DMS114 treated with DMSO at 0.1 percent for 48 hours (cell line): ENCODE data around the gene SERPINB1.
"Not testable (repeated sequence)": the region's sequence is repeated elsewhere in the genome, so short reads cannot be mapped to it uniquely, and the experiment has no call there.

ENCODE experiments used
- DNase-seq: peaks from one replicate; lab custom pipeline; 2025; ENCODE audit not compliant: unreplicated experiment; lab: John Stamatoyannopoulos, UW

Gene SERPINB1

DNA sequence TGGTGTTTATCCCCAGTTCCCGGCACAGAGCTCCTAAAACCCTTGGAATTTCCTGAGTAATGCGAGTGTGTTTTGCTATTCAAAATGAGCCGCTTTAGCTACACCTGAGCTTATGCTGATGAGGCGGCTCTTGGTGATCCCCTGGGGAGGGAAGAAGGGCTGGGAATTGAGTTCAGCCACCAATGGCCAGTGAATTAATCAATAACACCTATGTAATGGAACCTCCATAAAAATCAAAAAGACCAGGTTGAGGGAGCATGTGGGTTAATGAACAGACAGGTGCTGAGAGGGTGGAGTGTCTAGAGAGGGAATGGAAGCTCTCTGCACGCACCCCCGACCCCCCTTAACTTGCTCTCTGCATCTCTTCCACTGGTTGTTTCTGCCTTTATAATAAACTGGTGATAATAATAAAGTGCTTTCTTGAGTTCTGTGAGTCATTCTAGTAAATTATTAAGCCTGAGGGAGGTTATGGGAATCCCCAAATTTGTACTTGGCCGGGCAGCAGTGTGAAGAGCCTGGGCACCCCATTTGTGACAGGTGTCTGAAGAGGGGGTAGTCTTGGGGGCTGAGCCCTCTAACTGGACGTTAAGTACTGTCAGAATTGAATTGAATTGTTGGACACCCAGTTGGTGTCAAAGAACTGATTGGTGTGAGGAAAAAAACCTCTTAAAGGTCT lies 24.6 kb upstream of the SERPINB1 start:
- no peak for DNase-seq

DNA sequence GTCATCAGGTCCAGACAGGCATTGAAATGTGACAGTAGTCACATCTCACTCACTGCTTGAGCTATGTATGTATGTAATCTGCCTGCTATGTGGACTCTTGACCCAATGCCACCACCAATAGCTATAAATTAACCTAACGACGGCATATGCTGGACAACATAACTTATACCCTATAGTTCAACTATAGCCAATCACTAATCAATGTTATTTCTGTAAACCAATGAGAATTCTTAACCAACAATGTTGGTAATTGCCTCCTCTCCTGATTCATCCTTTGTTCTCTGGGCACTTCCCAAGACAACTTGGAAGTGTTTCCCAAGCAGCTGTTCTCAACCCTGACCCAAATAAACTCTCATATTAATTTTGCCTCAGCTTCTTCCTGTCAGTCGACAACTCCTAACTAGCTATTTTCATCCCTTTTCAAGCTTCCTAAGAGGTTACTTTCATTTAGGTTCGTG lies 24.1 kb upstream of the SERPINB1 start:
- DNase-seq: no peak

DNA sequence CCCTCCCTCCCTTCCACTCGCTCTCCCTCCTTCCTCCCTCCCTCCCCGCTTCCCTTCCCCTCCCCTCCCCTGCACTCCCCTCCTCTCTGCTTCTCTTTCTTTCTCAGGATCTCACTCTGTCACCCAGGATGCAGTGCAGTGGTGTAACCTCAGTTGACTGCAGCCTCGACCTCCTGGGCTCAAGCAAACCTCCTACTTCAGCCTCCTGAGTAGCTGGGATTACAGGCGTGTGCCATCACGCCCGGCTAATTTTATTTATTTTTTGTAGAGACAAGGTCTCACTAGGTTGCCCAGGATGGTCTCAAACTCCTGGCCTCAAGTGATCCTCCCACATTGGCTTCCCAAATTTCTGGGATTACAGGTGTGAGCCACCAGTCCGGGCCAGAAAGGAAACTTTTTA lies 23.6 kb upstream of the SERPINB1 start:
- DNase-seq: no peak

DNA sequence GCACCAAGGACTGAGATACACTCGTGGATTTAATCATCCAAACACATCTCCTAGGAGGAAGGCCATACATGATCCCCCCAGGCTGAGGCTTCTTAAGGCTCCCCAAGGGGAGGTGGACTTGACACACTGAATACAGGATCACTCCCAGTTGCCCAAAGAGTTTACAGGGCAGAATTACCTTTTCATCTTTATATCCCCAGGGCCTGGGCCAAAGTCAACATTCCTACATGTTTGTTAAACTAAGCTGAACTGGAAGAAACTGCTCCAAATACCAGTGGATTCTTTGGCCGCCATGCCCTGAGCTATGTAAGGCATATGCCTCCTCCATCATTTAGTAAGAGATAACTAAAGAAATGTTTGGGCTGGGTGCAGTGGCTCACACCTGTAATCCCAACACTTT lies 22.2 kb upstream of the SERPINB1 start:
- no peak for DNase-seq

DNA sequence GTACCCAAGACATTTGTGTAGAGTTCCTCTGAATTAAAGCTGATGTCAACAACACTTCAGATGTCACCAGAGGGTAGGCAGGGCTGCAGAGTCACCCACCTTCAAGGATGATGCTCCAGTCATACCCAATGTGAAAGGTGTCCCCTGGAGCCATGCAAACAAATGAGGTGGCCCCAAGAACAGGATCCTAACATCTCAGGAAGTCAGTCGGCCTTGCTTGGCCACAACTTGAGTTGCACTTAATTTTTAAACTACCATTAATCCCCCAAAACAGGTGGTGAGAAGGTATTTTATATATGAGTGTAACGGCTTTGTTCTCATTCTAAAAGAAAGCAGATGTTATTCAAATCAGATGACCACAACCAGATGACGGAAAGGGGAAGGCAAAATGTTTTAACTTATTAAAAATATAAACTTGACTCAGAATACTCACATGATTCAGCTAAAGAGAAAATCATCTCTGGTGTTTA lies 21.1 kb upstream of the SERPINB1 start:
- no peak for DNase-seq

DNA sequence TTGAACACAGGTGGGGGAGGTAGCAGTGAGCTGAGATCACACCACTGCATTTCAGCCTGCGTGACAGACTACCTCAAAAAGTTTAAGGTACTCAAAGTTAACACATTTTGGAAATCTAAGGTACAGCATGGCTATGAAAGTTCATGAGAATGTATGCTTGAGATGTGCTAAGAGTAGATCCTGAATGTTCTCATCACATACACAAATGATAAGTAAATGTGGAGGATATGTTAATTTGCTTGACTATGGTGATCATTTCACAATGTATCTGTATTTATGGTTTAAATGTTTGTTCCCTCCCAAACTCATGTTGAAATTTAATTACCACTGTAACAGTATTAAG lies 20.1 kb upstream of the SERPINB1 start:
- no peak for DNase-seq

DNA sequence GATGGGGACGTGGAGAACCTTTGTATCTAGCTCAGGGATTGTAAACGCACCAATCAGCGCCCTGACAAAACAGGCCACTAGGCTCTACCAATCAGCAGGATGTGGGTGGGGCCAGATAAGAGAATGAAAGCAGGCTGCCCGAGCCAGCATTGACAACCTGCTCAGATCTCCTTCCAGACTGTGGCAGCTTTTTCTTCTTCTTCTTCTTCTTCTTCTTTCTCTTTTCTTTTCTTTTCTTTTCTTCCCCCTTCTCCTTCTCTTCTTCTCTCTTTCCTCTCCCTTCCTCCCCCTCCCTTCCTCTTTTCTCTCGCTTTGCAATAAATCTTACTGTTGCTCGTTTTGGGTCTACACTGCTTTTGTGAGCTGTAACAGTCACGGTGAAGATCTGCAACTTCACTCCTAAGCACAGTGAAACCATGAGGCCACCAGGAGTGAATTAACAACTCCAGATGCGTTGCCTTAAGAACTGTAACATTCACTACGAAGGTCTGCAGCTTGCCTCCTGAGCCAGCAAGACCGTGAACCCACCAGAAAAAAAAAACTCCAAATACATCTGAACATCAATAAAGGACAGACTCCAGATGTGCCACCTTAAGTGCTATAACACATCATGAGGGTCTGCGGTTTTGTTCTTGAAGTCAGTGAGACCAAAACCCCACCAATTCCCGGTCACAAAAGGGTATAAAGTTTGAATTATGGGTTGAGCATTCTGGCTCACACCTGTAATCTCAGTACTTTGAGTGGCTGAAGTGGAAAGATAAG lies 19.6 kb upstream of the SERPINB1 start:
- DNase-seq: no peak

DNA sequence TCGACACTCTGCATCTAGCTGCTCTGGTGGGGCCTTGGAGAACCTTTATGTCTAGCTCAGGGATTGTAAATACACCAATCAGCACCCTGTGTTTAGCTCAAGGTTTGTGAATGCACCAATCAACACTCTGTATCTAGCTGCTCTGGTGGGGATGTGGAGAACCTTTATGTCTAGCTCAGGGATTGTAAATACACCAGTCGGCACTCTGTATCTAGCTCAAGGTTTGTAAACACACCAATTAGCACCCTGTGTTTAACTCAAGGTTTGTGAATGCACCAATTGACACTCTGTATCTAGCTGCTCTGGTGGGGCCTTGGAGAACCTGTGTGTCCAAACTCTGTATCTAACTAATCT lies 19.0 kb upstream of the SERPINB1 start:
- not testable (repeated sequence) for DNase-seq

DNA sequence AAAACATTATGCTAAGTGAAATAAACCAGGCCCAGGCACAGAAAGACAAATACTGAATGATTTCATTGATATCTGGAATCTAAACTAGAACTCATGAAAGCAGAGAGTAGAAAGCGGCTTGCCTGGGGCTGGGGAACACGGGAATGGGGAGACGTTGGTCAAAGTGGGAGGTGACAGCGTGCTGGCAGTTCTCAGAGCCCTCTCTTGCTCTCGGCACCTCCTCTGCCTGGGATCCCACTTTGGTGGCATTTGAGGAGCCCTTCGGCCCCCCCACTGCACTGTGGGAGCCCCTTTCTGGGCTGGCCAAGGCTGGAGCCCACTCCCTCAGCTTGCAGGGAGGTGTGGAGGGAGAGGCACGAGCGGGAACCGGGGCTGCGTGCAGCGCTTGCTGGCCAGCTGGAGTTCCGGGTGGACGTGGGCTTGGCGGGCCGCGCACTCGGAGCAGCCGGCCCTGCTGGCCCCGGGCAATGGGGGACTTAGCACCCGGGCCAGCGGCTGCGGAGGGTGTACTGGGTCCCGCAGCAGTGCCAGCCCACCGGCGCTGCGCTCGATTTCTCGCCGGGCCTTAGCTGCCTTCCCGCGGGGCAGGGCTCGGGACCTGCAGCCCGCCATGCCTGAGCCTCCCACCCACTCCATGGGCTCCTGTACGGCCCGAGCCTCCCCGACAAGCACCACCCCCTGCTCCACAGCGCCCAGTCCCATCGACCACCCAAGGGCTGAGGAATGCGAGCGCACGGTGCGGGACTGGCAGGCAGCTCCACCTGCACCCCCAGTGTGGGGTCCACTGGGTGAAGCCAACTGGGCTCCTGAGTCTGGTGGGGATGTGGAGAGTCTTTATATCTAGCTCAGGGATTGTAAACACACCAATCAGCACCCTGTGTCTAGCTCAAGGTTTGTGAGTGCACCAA lies 18.4 kb upstream of the SERPINB1 start:
- not testable (repeated sequence) for DNase-seq

DNA sequence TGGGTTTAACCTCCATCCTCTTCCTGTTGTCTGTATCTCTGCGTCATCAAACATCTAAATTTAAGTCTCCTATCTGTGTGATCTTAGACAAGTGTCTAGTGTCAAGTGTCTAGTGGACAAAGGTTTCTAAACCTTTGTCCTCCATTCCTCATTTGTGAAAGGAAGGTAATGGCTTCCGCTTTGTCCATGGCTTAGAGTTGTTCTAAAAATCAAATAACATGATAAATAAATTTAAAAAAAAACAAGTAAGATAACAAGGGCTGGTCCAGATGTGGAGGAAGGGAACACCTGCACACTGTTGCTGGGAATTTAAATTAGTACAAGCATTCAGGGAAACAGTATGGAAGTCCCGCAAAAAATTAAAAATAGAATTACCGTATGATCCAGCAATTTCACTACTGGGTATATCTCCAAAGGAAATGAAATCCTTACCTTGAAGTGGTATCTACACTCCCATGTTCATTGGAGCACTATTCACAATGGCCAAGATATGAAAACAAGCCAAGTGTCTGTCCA lies 17.6 kb upstream of the SERPINB1 start:
- DNase-seq: no peak

DNA sequence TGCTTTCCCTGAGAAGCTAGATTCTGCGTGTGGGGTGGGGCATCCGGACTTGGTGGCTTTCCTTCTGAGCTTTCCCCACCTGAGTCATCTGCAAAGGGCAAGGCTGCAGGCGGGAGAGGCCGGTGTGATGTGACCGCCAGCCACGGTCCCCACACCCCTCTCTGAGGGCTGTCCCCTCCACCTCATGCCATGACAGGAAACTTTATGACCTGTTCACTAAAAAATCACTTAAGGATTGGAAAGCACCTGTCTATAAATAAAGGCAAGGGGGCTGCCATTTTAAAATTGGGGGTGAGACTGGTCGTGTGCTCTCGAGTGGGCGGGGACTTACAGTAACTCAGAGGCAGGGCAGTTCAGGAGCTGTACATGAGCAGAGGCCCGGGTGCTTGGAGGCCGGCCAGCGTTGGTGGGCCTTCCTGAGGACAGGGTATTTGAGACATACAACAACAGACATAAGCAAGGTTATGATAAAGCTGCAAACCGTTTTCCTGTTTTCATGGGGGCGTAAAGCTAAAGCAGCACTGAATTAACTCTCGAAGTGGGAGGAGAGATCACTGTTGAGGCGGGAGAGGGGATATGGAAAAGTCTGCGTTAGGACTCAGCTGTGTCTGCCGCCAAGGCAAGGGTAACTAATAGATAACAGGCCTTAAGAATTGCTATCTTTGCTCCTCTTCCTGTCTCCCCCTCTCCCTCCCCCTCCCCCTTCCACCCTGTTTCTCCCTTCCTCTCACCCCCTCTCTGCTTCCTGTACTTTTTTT lies 16.1 kb upstream of the SERPINB1 start:
- DNase-seq: no peak

DNA sequence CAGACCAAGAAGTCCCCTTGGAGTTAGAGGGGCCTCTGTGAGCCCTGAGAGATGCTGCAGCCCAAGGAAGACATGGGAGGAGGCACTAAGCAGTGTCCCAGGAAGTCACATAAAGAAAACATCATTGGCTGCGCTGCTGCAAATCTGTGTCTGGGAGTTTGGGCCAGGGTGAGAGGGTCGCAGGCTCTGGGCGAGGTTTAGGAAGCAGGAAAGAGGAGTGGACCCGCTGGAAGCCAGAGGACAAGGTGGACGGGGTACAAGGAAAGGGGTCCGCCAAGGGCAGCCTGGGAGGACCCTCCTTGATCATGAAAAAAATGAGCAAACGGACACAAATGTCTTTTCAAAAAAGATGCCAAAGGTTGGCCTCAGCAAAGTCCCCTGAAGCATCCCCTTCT lies 15.5 kb upstream of the SERPINB1 start:
- no peak for DNase-seq

DNA sequence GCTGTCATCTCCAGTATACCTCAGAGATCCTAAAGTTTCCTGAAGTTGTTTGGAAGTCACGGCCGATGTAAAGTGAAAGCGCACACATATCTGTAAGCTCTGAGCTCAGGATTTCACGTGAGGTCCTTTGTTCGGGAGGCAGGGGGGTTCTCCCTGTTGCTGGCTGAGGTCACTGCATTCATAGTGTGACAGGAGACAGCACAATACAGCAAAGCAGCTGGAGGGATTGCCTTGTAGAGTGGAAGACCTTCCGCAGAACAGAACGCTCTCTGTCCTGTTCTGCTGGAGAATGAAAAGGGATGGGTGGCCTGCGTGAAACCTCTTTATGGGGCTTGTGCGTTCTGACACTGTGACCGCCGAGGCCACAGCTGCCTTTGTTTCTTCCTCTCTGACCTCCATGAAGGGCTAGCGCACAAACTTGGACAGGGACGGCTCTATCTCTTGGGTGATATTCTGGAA lies 13.4 kb upstream of the SERPINB1 start:
- DNase-seq: no peak

DNA sequence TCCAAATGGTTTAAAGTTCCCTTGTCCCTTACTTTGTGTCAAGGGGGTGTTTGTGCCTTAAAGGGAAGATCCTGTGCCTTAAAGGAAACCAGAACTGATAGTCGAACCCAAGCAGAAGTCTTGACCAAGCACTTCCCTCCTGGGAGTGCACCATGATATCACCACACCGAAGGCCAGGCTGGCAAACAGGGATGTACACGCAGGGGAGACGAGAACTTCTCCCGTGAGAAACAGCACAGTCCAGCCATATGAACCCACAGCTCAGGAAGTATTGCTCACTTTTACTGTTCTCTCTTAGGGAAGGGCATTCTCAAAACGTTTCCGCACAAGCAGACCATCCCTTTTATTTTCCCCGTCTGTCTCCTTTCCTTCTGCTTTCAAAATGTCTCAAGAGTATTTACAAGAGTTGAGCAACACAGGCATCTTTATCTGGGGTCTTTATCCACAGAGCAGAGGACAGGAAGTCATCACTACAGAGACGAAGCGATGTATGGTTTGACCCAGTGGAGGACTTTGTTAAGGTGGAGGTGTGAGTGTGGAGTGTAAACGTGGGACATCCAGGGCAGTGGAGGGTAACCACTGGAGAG lies 12.8 kb upstream of the SERPINB1 start:
- DNase-seq: no peak

DNA sequence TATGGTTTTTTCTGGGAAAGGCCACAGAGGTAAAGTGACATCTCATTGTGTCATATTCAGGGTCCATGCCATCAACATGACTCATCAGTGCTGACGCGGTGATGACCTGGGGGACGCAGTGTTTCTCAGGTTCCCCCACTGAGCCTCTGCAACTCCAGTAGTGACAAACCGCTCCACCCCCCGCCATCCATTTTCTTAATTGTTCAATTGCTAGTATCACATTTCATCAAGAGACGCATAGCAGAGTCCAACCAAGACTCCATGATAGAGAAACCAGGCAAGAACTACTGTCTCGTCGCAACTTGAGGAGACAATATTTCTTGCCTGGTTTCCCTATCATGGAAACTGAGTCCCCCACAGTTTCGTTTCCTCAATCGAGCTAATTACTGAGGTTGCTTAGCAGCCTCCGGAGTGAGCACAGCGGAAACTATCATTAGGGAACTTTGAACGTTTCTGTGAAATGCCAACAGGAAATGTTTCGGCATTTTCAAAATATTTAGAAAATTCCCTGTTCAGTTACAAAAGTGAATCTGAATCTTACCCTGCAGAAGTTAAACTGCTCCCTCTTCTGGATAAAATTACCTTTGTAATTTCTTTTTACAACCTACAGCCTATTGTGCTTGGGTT lies 12.2 kb upstream of the SERPINB1 start:
- no peak for DNase-seq

DNA sequence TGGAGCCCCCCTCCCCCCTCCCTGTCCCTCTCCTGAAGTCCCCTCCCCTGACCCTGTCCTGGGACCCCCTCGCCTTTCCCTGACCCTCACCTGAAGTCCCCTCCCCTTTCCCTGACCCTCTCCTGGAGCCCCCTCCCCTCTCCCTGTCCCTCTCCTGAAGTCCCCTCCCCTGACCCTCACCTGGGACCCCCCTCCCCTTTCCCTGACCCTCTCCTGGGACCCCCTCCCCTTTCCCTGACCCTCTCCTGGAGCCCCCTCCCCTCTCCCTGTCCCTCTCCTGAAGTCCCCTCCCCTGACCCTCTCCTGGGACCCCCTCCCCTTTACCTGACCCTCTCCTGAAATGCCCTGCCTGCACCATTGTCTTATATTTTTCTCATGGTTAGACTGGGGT lies 11.7 kb upstream of the SERPINB1 start:
- not testable (repeated sequence) for DNase-seq

DNA sequence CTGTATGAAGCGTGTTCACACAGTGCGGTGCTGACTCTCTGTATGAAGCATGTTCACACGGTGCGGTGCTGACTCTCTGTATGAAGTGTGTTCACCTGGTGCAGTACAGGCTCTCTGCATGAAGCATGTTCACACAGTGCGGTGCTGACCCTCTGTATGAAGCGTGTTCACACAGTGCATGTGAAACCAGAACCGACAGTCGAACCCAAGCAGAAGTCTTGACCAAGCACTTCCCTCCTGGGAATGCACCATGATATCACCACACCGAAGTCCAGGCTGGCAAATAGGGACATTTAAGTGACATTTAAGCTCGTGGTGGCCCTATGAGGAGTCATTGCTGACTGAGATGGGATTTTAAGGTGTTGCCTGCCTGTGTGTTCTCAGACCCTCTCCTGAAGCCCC lies 11.3 kb upstream of the SERPINB1 start:
- DNase-seq: no peak

DNA sequence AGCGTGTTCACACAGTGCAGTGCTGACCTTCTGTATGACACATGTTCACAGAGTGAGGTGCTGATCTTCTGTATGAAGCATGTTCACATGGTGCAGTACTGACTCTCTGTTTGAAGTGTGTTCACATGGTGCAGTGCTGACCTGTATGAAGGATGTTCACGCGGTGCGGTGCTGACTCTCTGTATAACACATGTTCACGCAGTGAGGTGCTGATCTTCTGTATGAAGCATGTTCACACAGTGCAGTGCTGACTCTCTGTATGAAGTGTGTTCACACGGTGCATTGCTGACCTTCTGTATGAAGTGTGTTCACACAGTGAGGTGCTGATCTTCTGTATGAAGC lies 10.8 kb upstream of the SERPINB1 start:
- no peak for DNase-seq

DNA sequence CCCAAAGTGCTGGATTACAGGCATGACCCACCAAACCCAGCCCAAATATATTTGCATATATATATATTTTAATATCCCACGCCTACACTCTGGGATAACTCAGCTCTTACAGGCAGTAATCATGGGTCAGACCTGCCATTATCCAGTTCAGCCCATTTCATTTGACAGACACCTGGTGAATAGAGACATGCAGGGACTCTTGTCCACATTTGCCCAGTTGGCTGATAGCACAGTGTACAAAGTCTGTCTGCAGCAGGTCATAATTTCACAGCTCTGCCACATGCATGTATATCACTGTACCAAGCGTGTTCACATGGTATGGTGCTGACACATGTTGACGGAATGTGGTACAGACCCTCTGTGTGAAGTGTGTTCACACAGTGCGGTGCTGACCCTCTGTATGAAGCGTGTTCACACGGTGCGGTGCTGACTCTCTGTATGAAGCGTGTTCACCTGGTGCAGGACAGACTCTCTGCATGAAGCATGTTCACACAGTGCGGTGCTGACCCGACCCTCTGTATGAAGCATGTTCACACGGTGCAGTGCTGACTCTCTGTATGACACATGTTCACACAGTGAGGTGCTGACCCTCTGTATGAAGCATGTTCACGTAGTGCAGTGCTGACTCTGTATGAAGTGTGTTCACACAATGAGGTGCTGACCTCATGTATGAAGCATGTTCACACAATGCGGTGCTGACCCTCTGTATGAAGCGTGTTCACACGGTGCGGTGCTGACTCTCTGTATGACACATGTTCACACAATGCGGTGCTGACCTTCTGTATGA lies 10.3 kb upstream of the SERPINB1 start:
- no peak for DNase-seq
